K562 (cell line): Measurements from ENCODE around the gene ERP29. TPM values are rescaled to one million over a fixed set of nuclear protein-coding genes. Genes with fewer than 3 reads are reported as not detected.

Experiments used
- CTBP1 ChIP-seq: fragments of 450-650 bp; IDR thresholded peaks from 2 replicates; pipeline ENCODE4 v1.6.1; 2016; ENCODE audit warnings: borderline replicate concordance
- DPF2 ChIP-seq: fragments of 450-650 bp; IDR thresholded peaks from 2 replicates; pipeline ENCODE4 v1.6.1; 2016
- EP400 ChIP-seq: fragments of 450-650 bp; IDR thresholded peaks from 2 replicates; pipeline ENCODE4 v1.6.1; 2017; ENCODE audit warnings: antibody characterized with exemption, mild to moderate bottlenecking, moderate library complexity
- HDAC1 ChIP-seq, 2 experiments: fragments of 450-650 bp; IDR thresholded peaks; 2 replicates each; pipeline ENCODE4 v1.6.1; 2016 to 2017; ENCODE audit warnings: inconsistent platforms in 1 of 2, mild to moderate bottlenecking in 1 of 2, moderate library complexity in 1 of 2
- STAT5A ChIP-seq: IDR thresholded peaks from 2 replicates; pipeline ENCODE4 v1.6.1; 2012; ENCODE audit warnings: low read length, inconsistent platforms, borderline replicate concordance
- TRIM24 ChIP-seq, 2 experiments: fragments of 450-650 bp; IDR thresholded peaks; 2 replicates each; pipeline ENCODE4 v1.6.1; 2016
- ZNF239 ChIP-seq: fragments of 250-450 bp; sonication (Bioruptor Pico); IDR thresholded peaks from 2 replicates; pipeline ENCODE4 v1.4.0; 2020; ENCODE audit warnings: mild to moderate bottlenecking
- polyA plus RNA-seq, 8 experiments: library from polyadenylated mRNA; depleted of rRNA in 4 of 8; stranded (reverse) in 5 of 8; unstranded in 3 of 8; fragments of >200 nt; fragmentation: Nextera tagmentation in 2 of 8; fragmentation: Illumina TruSeq in 1 of 8; extraction: Ambion mirVana in 2 of 8; extraction: Trizol in 1 of 8; gene quantifications; 2 replicates each; pipeline versions ENCODE4 v1.2.1 to v1.2.3, GENCODE V29; 2011 to 2014; ENCODE audit warnings: inconsistent platforms in 1 of 8, missing spikeins in 1 of 8
- total RNA-seq, 7 experiments: library from RNA; depleted of rRNA in 6 of 7; stranded (reverse); fragments of >200 nt in 6 of 7; fragmentation: Illumina TruSeq in 2 of 7; extraction: Trizol in 2 of 7; gene quantifications; 2 replicates each; pipeline versions ENCODE4 v1.2.1 to v1.2.3, GENCODE V29; 2011 to 2021; ENCODE audit warnings: low replicate concordance in 1 of 7
- TF ChIP-seq, protein P1 (sequence below), 2 experiments: fragments of 450-650 bp; IDR thresholded peaks; 2 replicates each; pipeline ENCODE4 v1.6.1; 2016; ENCODE audit warnings: mild to moderate bottlenecking in 2 of 2, borderline replicate concordance in 1 of 2, low read depth in 1 of 2, moderate library complexity in 1 of 2
- TF ChIP-seq, protein P2 (sequence below): fragments of 450-650 bp; IDR thresholded peaks from 2 replicates; pipeline ENCODE4 v1.6.1; 2016; ENCODE audit warnings: mild to moderate bottlenecking
- TF ChIP-seq, protein P3 (sequence below), 2 experiments: fragments of 450-650 bp; IDR thresholded peaks; 2 replicates each; pipeline ENCODE4 v1.6.1; 2018; ENCODE audit warnings: mild to moderate bottlenecking in 2 of 2, low read depth in 1 of 2; ENCODE audit not compliant: partially characterized antibody in 2 of 2

ERP29 gene
- total and polyA plus RNA-seq, 9 of the 15 experiments (the other 6 are each of a cell fraction or from before 2014, with no cell fraction given) = 42.4 to 146 (median 111) TPM

GRCh38 chr12:111994211-111995111 is 18.8 kb upstream of the ERP29 start (continued):
- TF ChIP-seq, protein P1, sequence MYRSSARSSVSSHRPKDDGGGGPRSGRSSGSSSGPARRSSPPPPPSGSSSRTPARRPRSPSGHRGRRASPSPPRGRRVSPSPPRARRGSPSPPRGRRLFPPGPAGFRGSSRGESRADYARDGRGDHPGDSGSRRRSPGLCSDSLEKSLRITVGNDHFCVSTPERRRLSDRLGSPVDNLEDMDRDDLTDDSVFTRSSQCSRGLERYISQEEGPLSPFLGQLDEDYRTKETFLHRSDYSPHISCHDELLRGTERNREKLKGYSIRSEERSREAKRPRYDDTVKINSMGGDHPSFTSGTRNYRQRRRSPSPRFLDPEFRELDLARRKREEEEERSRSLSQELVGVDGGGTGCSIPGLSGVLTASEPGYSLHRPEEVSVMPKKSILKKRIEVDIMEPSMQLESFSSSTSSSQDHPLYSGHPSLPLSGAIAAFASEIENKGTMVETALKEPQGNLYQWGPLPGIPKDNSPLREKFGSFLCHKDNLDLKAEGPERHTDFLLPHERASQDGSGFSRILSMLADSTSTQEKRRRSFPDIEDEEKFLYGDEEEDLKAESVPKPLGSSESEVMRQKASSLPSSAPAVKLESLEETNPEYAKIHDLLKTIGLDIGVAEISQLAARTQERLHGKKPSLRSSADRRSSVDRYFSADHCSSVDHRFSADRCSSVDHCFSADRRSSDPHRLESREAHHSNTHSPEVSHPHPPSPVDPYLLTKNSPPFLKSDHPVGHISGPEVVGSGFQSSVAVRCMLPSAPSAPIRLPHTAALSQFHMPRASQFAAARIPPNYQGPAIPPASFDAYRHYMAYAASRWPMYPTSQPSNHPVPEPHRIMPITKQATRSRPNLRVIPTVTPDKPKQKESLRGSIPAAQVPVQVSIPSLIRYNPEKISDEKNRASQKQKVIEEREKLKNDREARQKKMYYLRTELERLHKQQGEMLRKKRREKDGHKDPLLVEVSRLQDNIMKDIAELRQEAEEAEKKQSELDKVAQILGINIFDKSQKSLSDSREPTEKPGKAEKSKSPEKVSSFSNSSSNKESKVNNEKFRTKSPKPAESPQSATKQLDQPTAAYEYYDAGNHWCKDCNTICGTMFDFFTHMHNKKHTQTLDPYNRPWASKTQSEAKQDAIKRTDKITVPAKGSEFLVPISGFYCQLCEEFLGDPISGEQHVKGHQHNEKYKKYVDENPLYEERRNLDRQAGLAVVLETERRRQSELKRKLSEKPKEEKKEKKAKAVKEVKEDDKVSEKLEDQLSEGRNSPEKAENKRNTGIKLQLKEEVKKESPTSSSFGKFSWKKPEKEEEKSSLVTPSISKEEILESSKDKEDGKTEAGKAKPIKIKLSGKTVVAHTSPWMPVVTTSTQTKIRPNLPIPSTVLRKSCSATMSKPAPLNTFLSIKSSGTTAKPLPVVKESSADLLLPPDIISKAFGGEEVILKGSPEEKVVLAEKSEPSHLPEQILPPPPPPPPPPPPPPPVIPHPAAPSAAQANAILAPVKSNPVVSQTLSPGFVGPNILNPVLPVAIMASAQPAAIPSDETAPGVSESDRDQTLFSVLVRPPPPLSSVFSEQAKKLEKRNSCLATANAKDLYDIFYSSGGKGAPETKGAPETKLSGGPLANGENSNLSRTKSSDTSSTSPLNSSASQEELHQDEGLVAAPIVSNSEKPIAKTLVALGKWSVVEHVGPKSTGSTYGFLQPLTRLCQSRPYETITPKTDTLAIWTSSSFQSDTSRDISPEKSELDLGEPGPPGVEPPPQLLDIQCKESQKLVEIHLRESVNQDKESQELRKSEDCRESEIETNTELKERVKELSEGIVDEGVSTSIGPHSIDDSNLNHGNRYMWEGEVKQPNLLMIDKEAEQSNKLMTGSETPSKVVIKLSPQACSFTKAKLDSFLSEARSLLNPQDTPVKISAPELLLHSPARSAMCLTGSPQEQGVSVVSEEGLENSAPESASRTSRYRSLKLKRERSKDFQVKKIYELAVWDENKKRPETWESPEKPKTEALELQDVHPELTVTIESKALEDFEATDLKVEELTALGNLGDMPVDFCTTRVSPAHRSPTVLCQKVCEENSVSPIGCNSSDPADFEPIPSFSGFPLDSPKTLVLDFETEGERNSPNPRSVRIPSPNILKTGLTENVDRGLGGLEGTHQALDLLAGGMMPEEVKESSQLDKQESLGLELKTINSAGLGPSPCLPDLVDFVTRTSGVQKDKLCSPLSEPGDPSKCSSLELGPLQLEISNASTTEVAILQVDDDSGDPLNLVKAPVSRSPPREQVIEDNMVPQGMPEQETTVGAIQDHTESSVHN (IDR thresholded peaks at IDR 0.05; ENCODE audit: borderline replicate concordance in 1 of 2, low read depth in 1 of 2) = peak in 1 of 2 experiments; percentile 59; a peak in 1 of 4 replicates
- TF ChIP-seq DPF2 (peak; percentile 78), ZNF239 (CRISPR knock-in tag) (peak; percentile 37; the same call in 1 of the 2 replicates), TRIM24 (IDR thresholded peaks at IDR 0.05) (peak; percentile 79 to 89; a peak in 3 of 4 replicates), STAT5A (peak; percentile 69), HDAC1 (IDR thresholded peaks at IDR 0.05) (peak in 1 of 2 experiments; percentile 83; a peak in 3 of 4 replicates), EP400 (peak; percentile 53; the same call in 1 of the 2 replicates), CTBP1 (peak; percentile 85)
- TF ChIP-seq, protein P2, sequence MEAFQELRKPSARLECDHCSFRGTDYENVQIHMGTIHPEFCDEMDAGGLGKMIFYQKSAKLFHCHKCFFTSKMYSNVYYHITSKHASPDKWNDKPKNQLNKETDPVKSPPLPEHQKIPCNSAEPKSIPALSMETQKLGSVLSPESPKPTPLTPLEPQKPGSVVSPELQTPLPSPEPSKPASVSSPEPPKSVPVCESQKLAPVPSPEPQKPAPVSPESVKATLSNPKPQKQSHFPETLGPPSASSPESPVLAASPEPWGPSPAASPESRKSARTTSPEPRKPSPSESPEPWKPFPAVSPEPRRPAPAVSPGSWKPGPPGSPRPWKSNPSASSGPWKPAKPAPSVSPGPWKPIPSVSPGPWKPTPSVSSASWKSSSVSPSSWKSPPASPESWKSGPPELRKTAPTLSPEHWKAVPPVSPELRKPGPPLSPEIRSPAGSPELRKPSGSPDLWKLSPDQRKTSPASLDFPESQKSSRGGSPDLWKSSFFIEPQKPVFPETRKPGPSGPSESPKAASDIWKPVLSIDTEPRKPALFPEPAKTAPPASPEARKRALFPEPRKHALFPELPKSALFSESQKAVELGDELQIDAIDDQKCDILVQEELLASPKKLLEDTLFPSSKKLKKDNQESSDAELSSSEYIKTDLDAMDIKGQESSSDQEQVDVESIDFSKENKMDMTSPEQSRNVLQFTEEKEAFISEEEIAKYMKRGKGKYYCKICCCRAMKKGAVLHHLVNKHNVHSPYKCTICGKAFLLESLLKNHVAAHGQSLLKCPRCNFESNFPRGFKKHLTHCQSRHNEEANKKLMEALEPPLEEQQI = peak; percentile 27; the same call in 1 of the 2 replicates
- TF ChIP-seq, protein P3, sequence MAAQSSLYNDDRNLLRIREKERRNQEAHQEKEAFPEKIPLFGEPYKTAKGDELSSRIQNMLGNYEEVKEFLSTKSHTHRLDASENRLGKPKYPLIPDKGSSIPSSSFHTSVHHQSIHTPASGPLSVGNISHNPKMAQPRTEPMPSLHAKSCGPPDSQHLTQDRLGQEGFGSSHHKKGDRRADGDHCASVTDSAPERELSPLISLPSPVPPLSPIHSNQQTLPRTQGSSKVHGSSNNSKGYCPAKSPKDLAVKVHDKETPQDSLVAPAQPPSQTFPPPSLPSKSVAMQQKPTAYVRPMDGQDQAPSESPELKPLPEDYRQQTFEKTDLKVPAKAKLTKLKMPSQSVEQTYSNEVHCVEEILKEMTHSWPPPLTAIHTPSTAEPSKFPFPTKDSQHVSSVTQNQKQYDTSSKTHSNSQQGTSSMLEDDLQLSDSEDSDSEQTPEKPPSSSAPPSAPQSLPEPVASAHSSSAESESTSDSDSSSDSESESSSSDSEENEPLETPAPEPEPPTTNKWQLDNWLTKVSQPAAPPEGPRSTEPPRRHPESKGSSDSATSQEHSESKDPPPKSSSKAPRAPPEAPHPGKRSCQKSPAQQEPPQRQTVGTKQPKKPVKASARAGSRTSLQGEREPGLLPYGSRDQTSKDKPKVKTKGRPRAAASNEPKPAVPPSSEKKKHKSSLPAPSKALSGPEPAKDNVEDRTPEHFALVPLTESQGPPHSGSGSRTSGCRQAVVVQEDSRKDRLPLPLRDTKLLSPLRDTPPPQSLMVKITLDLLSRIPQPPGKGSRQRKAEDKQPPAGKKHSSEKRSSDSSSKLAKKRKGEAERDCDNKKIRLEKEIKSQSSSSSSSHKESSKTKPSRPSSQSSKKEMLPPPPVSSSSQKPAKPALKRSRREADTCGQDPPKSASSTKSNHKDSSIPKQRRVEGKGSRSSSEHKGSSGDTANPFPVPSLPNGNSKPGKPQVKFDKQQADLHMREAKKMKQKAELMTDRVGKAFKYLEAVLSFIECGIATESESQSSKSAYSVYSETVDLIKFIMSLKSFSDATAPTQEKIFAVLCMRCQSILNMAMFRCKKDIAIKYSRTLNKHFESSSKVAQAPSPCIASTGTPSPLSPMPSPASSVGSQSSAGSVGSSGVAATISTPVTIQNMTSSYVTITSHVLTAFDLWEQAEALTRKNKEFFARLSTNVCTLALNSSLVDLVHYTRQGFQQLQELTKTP (IDR thresholded peaks at IDR 0.05; ENCODE audit: low read depth in 1 of 2, partially characterized antibody in 2 of 2) = peak in 1 of 2 experiments; percentile 34
